Lower lobe of right lung (tissue), 2 donors: ENCODE measurements around the gene ARNT2. TPM values are rescaled to one million over a fixed set of nuclear protein-coding genes. Genes with fewer than 3 reads are reported as not detected.

Source experiments
- ATAC-seq, 2 donors: fragments of 200-7000 bp; cut with Tn5 transposase; one replicate each; pipeline ENCODE4 v1.9.1; 2020 to 2022; ENCODE audit warnings: mild to moderate bottlenecking in 2 of 2, moderate library complexity in 2 of 2
- DNase-seq: peaks from one replicate; pipeline ENCODE4 v3.0.0-alpha.2; 2020
- H3K27ac ChIP-seq: fragments of 200-600 bp; one replicate; pipeline ENCODE4 v1.8.0; 2022
- H3K27me3 ChIP-seq: fragments of 200-600 bp; one replicate; pipeline ENCODE4 v1.8.0; 2022; ENCODE audit warnings: low read depth
- H3K36me3 ChIP-seq: fragments of 200-600 bp; one replicate; pipeline ENCODE4 v1.8.0; 2022; ENCODE audit warnings: mild to moderate bottlenecking
- H3K4me1 ChIP-seq: fragments of 200-600 bp; one replicate; pipeline ENCODE4 v1.8.0; 2022
- H3K4me3 ChIP-seq: fragments of 200-600 bp; one replicate; pipeline ENCODE4 v1.8.0; 2022; ENCODE audit warnings: mild to moderate bottlenecking
- H3K9me3 ChIP-seq: fragments of 200-600 bp; one replicate; pipeline ENCODE4 v1.8.0; 2022
- intact Hi-C: fragments of 100-400 bp; cut with DNase I; formaldehyde crosslinking; loops from one replicate; pipeline ENCODE4 v1.11.0; 2022
- total RNA-seq: library from RNA; stranded (reverse); fragmentation: NEBNext Ultra II Directional; extraction: Animal tissue kit (Norgen Biotek cat#: 25700); gene quantifications from one replicate; pipeline ENCODE4 v1.2.1, GENCODE V29; 2021
- TF ChIP-seq, protein P1 (sequence below): fragments of 200-600 bp; IDR thresholded peaks from one replicate; pipeline ENCODE4 v1.8.0; 2022; ENCODE audit warnings: antibody characterized with exemption, mild to moderate bottlenecking
- donor health status: DM: no; HTN: yes; CAD: no; lungs with severe emphysema.

ARNT2 gene
- total RNA-seq, 1 donor from 2014 or later = 11.4 TPM

DNA sequence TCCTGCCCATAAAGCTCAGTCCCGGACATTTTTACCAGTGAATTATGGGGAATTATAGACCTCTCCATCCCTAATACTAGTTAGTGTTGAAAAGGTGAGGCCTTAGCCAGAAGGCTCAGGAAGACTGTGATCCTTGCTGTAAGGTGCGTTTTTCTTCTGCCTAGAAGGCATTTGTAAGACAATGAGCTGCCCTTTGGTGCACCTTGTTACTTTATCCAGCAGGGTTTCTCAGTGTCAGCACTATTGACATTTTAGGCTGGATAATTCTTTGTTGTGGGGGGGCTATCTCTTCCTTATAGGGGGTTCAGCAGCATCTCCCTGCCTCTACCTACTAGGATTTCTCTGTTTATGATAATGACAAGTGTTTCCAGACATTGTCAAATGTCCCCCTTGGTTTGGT is 182.8 kb downstream of the ARNT2 start:
- H3K27me3 ChIP-seq = no peaks in the 10 kb centered on the region
- no peaks in the 10 kb centered on the region for H3K9me3 ChIP-seq
- TF ChIP-seq, protein P1, sequence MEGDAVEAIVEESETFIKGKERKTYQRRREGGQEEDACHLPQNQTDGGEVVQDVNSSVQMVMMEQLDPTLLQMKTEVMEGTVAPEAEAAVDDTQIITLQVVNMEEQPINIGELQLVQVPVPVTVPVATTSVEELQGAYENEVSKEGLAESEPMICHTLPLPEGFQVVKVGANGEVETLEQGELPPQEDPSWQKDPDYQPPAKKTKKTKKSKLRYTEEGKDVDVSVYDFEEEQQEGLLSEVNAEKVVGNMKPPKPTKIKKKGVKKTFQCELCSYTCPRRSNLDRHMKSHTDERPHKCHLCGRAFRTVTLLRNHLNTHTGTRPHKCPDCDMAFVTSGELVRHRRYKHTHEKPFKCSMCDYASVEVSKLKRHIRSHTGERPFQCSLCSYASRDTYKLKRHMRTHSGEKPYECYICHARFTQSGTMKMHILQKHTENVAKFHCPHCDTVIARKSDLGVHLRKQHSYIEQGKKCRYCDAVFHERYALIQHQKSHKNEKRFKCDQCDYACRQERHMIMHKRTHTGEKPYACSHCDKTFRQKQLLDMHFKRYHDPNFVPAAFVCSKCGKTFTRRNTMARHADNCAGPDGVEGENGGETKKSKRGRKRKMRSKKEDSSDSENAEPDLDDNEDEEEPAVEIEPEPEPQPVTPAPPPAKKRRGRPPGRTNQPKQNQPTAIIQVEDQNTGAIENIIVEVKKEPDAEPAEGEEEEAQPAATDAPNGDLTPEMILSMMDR = no peak
- intact Hi-C loops = no loop called here
- no peak for ATAC-seq
- H3K36me3 ChIP-seq = no peaks in the 10 kb centered on the region
- no peak for DNase-seq
- H3K4me3 ChIP-seq = no peak overlapping the region
- no peak overlapping the region for H3K27ac ChIP-seq
- H3K4me1 ChIP-seq = no peaks in the 10 kb centered on the region

DNA sequence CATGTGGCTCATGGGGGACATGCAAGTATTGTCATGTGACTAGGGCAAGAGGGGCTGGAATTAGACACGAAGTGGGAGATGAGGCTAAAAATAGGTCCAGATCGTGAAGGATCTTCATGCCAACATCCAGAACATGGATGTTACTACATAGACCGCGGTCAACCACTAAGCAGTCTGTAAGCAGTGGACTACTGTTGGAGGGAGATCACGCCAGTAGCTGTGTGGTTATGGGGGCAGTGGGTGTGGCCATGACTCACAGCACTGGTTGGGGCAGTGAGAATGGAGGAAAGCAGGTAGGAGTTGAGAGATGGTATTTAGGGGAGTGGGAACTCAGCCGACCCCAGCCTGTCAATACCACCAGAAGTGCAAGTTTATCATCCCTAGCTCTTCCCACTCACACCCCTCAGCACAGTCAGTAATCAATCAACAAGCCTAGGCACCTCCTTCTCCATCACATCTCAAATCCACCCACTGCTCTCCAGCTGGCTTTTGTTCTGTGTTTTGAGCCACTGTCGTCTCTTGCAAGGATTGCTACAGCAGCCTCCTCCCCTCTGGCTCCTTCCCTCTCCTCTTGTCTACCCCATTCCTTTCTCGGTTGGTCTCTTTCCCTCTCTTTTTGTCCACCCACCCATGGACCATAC is 183.8 kb downstream of the ARNT2 start:
- H3K9me3 ChIP-seq = no peaks in the 10 kb centered on the region
- intact Hi-C loops = no loop called here
- TF ChIP-seq, protein P1 = no peak
- H3K36me3 ChIP-seq = no peaks in the 10 kb centered on the region
- H3K27me3 ChIP-seq = no peaks in the 10 kb centered on the region
- H3K4me1 ChIP-seq = no peaks in the 10 kb centered on the region
- H3K4me3 ChIP-seq = no peak overlapping the region
- ATAC-seq (no peak), DNase-seq (no peak)
- no peak overlapping the region for H3K27ac ChIP-seq

DNA sequence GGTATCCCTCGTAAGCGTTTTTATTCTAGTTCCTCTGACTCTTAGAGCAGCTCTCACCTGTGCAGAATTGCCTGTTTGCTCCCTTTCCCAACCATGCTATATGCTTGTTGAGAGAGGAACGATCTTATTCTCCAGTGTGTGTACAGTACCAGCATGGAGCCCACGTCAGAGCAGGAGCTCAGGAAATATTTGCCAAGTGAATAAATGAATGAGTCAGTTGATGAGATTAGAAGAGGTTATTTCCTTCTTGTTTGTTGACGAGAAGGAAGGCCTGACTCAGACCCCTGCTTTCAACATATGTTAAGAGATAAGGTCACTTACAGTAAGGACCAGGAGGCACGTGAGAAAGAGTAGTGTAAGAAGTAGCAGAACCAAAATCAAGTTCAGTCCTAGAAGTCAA is 184.6 kb downstream of the ARNT2 start:
- TF ChIP-seq, protein P1 = no peak
- no peak overlapping the region for H3K27ac ChIP-seq

DNA sequence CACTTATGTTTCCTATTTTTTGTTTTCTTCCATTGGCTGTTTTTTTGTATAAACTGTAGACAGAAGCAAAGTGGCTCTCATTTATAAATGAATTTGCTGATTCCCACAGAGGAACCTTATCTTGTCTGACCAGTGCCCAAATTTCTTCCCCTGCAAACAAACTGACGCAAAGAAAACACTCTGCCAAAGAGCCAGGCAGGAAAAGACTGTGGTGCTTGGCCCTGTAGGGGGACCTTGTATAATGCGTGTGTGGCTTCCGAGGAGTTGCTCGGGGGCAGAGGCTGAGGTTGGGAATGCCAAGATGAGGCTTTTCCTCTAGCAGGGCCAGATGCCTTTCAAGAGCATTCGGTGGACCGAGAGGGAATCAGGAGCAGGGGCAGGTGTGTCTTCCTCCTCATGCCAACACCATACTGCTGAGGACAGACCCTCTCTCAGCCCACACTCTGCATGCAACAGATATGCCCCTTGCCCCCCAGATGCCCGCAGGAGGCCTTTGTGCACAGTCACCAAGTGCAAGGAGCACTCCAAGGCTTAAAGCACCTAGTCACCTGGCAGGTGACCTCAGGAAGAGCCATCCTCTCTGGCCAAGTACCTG is 186.7 kb downstream of the ARNT2 start:
- TF ChIP-seq, protein P1 = no peak
- no peak overlapping the region for H3K4me3 ChIP-seq
- H3K27ac ChIP-seq = no peak overlapping the region
- no peaks in the 10 kb centered on the region for H3K4me1 ChIP-seq
- H3K9me3 ChIP-seq = no peaks in the 10 kb centered on the region
- H3K36me3 ChIP-seq = no peaks in the 10 kb centered on the region
- no peaks in the 10 kb centered on the region for H3K27me3 ChIP-seq
- no peak for ATAC-seq
- DNase-seq = no peak
- intact Hi-C loops = no loop called here

More for the DNA sequence above, 184.6 kb downstream of the ARNT2 start:
- Histone ChIP-seq H3K36me3 (no peaks in the 10 kb centered on the region), H3K4me1 (no peaks in the 10 kb centered on the region), H3K4me3 (no peak overlapping the region), H3K9me3 (no peaks in the 10 kb centered on the region), H3K27me3 (no peaks in the 10 kb centered on the region)
- intact Hi-C loops = no loop called here
- DNase-seq (no peak), ATAC-seq (peak in 1 of 2 donors; percentile 52)

DNA sequence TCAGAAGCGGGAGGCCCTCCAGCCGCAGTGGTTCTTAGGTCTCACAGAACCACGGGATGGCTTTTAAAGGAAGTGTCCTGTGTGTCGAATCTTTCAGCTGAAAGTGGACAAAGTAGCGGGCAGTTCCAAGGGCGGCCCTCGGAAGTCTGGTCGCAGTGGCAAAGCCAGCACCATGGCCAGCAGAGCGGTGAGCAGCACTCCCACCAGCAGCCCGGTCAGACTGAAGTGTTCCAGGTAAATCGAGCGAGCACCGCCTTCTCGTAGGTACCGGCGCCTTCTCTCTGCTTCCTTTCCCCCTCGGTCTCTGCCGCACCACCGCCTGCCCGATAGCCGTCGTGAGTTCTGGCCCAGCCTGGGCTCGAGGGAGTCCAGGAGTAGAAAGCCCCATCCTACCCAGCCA is 187.3 kb downstream of the ARNT2 start:
- H3K9me3 ChIP-seq = no peaks in the 10 kb centered on the region
- no peak overlapping the region for H3K27ac ChIP-seq
- H3K36me3 ChIP-seq = no peaks in the 10 kb centered on the region
- H3K4me1 ChIP-seq = no peaks in the 10 kb centered on the region
- no peak for DNase-seq
- no peak for ATAC-seq
- no peaks in the 10 kb centered on the region for H3K27me3 ChIP-seq
- intact Hi-C loops = no loop called here
- no peak overlapping the region for H3K4me3 ChIP-seq
- TF ChIP-seq, protein P1 = no peak
